Activated CD4-positive, alpha-beta T cell treated with anti-CD3 and anti-CD28 coated beads for 24 hours (primary cell): ENCODE data around the gene ARHGAP31.
"Not testable (repeated sequence)": the region's sequence is repeated elsewhere in the genome, so short reads cannot be mapped to it uniquely, and the experiment has no call there.

ENCODE experiments used
- DNase-seq, 2 donors: peaks; one replicate each; pipeline ENCODE4 v3.0.0-alpha.2; 2020; ENCODE audit warnings: low read depth in 2 of 2

ARHGAP31 gene

DNA sequence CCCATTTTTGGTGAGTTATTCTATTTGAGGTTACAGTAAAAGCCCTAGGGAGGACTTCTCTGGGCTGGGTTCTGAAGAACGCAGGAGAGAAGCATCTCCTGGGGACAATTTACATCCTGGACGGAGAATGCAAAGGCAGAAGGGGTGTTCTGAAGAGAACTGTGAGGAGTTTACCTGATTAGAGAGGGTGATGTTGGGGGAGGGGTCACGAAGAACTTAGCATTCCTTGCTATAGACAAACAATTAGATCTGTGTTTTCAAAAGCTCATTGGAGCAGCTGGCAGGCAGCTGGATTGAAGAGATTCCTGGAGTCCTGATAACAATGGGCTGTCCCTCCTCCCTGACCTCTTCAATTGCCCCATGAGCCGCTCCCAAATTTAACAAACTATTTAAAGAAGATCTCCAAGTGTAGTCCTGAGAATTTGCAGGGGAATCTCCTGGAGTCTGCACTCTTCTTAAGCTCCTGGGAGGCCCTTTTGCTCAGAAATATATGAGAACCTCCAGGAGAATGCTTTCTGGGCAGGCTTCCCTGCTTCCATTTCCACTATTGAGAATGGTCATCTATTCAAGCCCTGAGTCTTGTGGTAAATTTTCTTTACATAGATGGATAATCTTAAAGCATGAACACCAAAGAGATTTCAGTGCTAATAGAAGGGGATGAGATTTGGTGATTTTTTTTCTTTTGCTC lies 55.3 kb downstream of the ARHGAP31 start:
- no peak for DNase-seq

GRCh38 chr3:119350114-119350513 lies 55.9 kb downstream of the ARHGAP31 start:
- no peak for DNase-seq

- no peak for DNase-seq
Measured at GRCh38 chr3:119351581-119351980, 57.4 kb downstream of the ARHGAP31 start.

DNA sequence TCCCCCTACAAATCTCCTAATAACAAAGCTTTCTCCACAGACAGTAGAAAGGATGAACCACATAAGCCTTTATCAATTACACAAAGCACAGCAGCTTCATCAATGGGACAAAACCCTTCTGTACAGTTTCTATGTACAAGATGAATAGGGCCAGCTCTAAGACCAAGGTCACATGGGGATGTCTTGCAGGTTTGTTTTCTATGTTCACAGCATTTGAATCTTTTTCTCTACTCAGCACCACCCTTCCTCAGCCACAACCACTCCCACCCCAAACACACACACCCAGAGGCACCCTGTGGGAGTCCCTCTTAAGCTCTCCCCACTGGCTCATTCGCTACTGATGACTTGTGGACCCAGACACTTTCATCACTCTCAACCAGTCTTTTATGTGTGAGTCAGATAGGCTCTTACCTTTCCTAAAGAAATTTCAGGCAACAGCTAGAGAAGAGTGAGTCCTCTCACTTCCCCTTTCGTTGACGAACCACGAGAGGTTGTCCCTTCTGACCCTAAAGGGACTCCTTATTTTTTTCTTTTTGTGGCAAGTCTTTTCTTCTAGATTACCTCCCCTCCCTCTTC lies 57.9 kb downstream of the ARHGAP31 start:
- peak; percentile 17 to 37 for DNase-seq

- DNase-seq, result no peak
Measured at GRCh38 chr3:119352863-119353527, 58.8 kb downstream of the ARHGAP31 start.

DNA sequence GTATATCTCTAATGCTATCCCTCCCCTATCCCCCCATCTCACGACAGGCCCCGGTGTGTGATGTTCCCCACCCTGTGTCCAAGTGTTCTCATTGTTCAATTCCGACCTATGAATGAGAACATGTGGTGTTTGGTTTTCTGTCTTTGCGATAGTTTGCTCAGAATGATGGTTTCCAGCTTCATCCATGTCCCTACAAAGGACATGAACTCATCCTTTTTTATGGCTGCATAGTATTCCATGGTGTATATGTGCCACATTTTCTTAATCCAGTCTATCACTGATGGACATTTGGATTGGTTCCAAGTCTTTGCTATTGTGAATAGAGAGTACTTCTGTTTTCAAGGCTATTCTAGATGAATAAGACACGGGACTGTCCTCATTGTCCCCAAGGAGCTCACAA lies 61.4 kb downstream of the ARHGAP31 start:
- DNase-seq, result not testable (repeated sequence)

- no peak for DNase-seq
Measured at GRCh38 chr3:119356646-119357045, 62.5 kb downstream of the ARHGAP31 start.

DNA sequence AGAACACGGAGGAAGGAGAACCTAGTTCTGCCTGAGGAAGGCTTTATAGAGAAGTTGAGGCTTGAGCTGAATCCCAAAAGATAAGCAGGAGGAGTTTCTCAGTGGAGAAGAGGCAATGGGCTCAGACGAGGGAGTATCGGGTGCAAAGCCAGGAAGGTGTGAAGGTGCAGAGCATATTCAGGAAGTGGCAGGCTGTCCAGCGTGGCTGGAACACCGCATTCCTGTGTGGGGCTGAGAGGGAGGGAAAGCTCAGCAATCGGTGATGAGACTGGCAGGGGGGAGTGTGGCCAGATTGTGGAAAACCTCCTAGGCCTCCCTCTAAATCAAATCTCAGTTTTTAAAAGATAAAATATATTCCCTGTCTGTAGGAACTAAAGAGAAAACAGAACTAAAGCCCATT lies 63.0 kb downstream of the ARHGAP31 start:
- no peak for DNase-seq

GRCh38 chr3:119359476-119360326 lies 65.5 kb downstream of the ARHGAP31 start:
- no peak for DNase-seq

GRCh38 chr3:119360736-119361462 lies 66.7 kb downstream of the ARHGAP31 start:
- DNase-seq, result no peak

DNA sequence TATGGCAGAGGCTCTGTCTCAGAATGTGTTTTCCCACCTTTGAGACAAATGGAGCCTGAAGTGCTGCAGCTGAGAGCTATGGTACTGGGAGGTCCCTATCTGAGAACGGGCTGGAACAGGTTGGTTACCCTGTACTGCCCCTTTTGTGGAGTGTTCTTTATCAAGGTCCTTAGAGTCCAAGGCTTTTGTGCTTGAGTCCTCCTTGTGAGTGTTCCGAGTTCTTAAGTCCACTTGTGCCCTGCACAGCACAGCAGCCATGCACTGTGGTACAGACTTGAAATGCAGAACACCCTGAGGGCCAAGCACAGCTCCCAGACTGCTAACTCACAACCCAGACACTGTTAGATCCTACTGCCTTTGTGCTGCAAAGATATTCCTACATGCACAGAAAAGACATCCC lies 67.8 kb downstream of the ARHGAP31 start:
- DNase-seq, result no peak

DNA sequence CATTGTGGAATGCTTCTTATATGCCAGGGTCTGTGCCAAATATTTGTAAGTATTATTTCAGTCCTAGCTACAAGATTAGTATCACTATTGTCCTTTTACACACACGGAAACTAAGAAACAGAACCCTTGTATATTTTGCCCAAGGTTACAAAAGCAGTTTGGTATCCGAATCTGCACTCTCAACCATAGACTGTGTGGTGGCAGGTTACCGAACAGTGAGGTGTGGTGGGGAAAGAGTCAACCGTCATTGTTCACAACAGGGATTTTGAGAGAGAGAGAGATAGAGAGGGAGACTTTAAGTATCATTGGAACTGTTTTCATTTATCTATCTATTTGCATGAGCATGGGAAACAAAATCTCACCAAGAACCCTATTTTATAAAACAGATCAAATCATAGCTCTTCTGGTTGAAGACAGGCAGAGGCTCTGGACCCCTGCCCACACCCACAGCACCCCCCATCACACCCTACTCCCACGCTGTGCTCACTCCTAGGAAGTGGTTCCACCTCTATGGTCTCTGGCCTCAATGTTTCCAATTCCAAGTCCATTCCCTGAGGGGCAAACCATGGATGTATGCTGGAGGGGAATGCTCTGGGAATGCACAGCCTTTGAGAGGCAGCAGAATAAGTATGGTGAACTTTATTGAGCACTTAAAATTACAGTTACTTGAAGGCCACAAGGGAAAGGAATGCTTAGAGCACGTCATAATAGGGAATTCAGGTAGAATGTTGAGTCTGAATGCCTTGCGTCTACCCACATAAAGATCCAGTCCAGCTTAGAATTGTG lies 69.0 kb downstream of the ARHGAP31 start:
- no peak for DNase-seq

- DNase-seq, result no peak
Measured at GRCh38 chr3:119364401-119364800, 70.2 kb downstream of the ARHGAP31 start.

GRCh38 chr3:119365418-119365817 lies 71.2 kb downstream of the ARHGAP31 start:
- no peak for DNase-seq

GRCh38 chr3:119367000-119367399 lies 72.8 kb downstream of the ARHGAP31 start:
- no peak for DNase-seq

DNA sequence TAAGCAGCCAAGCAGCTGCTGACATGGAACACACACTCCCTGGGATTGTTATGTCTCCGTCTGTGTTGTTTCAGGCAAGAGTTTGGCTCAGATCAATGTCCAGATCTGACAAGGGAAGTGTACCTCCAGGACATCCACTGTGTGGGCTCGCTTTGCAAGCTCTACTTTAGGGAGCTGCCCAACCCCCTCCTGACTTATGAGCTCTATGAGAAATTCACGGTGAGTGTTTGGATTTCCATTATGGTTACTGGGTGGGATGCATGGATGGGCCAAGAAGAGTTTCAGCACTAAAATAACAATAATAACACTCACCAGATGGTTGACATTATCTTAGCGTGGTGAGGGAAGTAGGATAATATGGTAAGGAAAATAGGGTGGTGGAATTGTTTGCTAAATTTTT lies 74.1 kb downstream of the ARHGAP31 start:
- DNase-seq, result no peak

- DNase-seq, result not testable (repeated sequence)
Measured at GRCh38 chr3:119371786-119372185, 77.6 kb downstream of the ARHGAP31 start.

DNA sequence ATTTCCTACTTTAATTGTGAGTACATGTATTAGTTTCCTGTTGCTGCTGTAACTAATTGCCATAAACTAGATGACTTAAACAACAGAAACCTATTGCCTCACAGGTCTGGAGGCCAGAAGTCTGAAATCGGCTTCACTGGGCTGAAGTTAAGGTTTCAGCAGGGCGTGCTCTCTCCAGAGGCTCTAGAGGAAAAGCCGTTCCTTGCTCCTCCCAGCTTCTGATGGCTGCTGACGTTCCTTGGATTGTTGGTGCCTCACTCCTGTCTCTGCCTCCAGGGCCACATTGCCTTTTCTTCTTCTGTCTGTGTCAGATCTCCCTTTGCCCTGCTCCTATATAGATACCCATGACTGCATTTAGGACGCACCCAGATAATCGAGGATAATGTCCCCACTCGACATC lies 80.9 kb downstream of the ARHGAP31 start:
- DNase-seq, result no peak

- no peak for DNase-seq
Measured at GRCh38 chr3:119375510-119375909, 81.3 kb downstream of the ARHGAP31 start.

DNA sequence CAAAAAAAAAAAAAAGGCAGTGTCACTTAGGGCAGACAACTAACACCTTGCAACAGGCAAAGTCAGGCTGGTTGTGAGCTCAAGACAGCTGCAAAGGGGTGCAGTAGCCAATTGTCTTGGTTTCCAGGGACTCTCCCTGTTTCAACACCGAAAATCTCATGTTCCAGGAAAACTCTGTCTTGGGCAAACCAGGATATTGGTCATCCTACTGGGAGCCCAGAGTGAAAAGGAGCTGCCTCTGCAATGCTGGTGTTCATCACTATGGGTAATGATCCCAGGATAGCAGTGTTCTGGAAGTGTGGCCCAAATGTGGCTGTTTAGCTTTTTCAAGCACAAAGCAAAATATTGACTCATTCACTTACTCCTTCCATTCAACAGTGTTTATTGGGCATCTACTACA lies 82.6 kb downstream of the ARHGAP31 start:
- DNase-seq, result no peak
